BLaER1 (cell line): ENCODE data around the gene SKAP1.
"Not testable (repeated sequence)": the region's sequence is repeated elsewhere in the genome, so short reads cannot be mapped to it uniquely, and the experiment has no call there.

Experiments
- H3K27ac ChIP-seq: shearing (Covaris generic); formaldehyde crosslinking; 2 replicates; pipeline ENCODE4 v1.8.1; 2022
- H3K27me3 ChIP-seq: shearing (Covaris generic); formaldehyde crosslinking; 2 replicates; pipeline ENCODE4 v1.8.1; 2022
- H3K36me3 ChIP-seq: shearing (Covaris generic); formaldehyde crosslinking; 2 replicates; pipeline ENCODE4 v1.8.1; 2022
- H3K4me1 ChIP-seq: shearing (Covaris generic); formaldehyde crosslinking; 2 replicates; pipeline ENCODE4 v1.8.1; 2022
- H3K4me2 ChIP-seq: shearing (Covaris generic); formaldehyde crosslinking; 2 replicates; pipeline ENCODE4 v1.8.1; 2022
- H3K4me3 ChIP-seq: shearing (Covaris generic); formaldehyde crosslinking; 2 replicates; pipeline ENCODE4 v1.8.1; 2022
- H3K9ac ChIP-seq: shearing (Covaris generic); formaldehyde crosslinking; 2 replicates; pipeline ENCODE4 v1.8.1; 2022
- H3K9me3 ChIP-seq: shearing (Covaris generic); formaldehyde crosslinking; 2 replicates; pipeline ENCODE4 v1.8.1; 2022
- H4K20me1 ChIP-seq: shearing (Covaris generic); formaldehyde crosslinking; 2 replicates; pipeline ENCODE4 v1.8.1; 2022
- Cebpa-rat ChIP-seq: shearing (Covaris generic); IDR thresholded peaks from 2 replicates; pipeline ENCODE4 v1.8.1; 2022

Gene SKAP1

GRCh38 chr17:48187872-48188608, 242.0 kb downstream of the SKAP1 start:
- Histone ChIP-seq H3K36me3 (no peaks in the 10 kb centered on the region), H3K4me1 (peaks cover 5% of the 10 kb centered on the region; the same call in 1 of the 2 replicates), H3K9ac (no peak overlapping the region), H3K4me3 (no peak overlapping the region), H3K4me2 (no peak overlapping the region), H3K9me3 (no peaks in the 10 kb centered on the region), H4K20me1 (no peaks in the 10 kb centered on the region), H3K27ac (no peak overlapping the region), H3K27me3 (no peaks in the 10 kb centered on the region)
- TF ChIP-seq Cebpa-rat = no peak

GRCh38 chr17:48186317-48186716, 243.7 kb downstream of the SKAP1 start:
- not testable (repeated sequence) for H4K20me1 ChIP-seq, H3K4me3 ChIP-seq, H3K36me3 ChIP-seq, H3K4me2 ChIP-seq, H3K27ac ChIP-seq, H3K27me3 ChIP-seq, H3K9ac ChIP-seq, H3K4me1 ChIP-seq, H3K9me3 ChIP-seq

GRCh38 chr17:48184721-48185120, 245.3 kb downstream of the SKAP1 start:
- Histone ChIP-seq H3K27ac (no peak overlapping the region), H3K27me3 (no peaks in the 10 kb centered on the region), H4K20me1 (no peaks in the 10 kb centered on the region), H3K4me1 (peaks cover 5% of the 10 kb centered on the region; the same call in 1 of the 2 replicates), H3K9ac (no peak overlapping the region), H3K4me3 (no peak overlapping the region), H3K36me3 (no peaks in the 10 kb centered on the region), H3K9me3 (no peaks in the 10 kb centered on the region), H3K4me2 (no peak overlapping the region)
- TF ChIP-seq Cebpa-rat = no peak

- H3K27ac ChIP-seq = no peak overlapping the region
- no peaks in the 10 kb centered on the region for H3K9me3 ChIP-seq
- TF ChIP-seq Cebpa-rat = no peak
- no peaks in the 10 kb centered on the region for H3K27me3 ChIP-seq
- peaks cover 5% of the 10 kb centered on the region; the same call in 1 of the 2 replicates for H3K4me1 ChIP-seq
- no peak overlapping the region for H3K4me2 ChIP-seq
- H3K4me3 ChIP-seq = no peak overlapping the region
- no peaks in the 10 kb centered on the region for H3K36me3 ChIP-seq
- H4K20me1 ChIP-seq = no peaks in the 10 kb centered on the region
- H3K9ac ChIP-seq = no peak overlapping the region
These were observed 248.4 kb downstream of the SKAP1 start for GRCh38 chr17:48181653-48182052.

- TF ChIP-seq Cebpa-rat = no peak
- Histone ChIP-seq H3K27me3 (no peaks in the 10 kb centered on the region), H3K36me3 (no peaks in the 10 kb centered on the region), H3K9ac (no peak overlapping the region), H4K20me1 (no peaks in the 10 kb centered on the region), H3K4me2 (no peak overlapping the region), H3K4me3 (no peak overlapping the region), H3K27ac (no peak overlapping the region), H3K9me3 (no peaks in the 10 kb centered on the region), H3K4me1 (peaks cover 5% of the 10 kb centered on the region; the same call in 1 of the 2 replicates)
These were observed 249.0 kb downstream of the SKAP1 start for GRCh38 chr17:48180842-48181629.

GRCh38 chr17:48179071-48179945, 250.7 kb downstream of the SKAP1 start:
- peaks cover 6% of the 10 kb centered on the region for H3K4me1 ChIP-seq
- H3K9me3 ChIP-seq = no peaks in the 10 kb centered on the region
- H3K27ac ChIP-seq = no peak overlapping the region
- H3K36me3 ChIP-seq = no peaks in the 10 kb centered on the region
- no peak overlapping the region for H3K9ac ChIP-seq
- H3K4me3 ChIP-seq = no peak overlapping the region
- no peak for TF ChIP-seq Cebpa-rat
- H3K4me2 ChIP-seq = no peak overlapping the region
- no peaks in the 10 kb centered on the region for H3K27me3 ChIP-seq
- no peaks in the 10 kb centered on the region for H4K20me1 ChIP-seq

- Histone ChIP-seq H3K9ac (no peak overlapping the region), H3K4me2 (no peak overlapping the region), H3K27ac (no peak overlapping the region), H3K36me3 (no peaks in the 10 kb centered on the region), H3K27me3 (no peaks in the 10 kb centered on the region), H3K4me1 (peaks cover 15% of the 10 kb centered on the region), H3K9me3 (no peaks in the 10 kb centered on the region), H4K20me1 (no peaks in the 10 kb centered on the region), H3K4me3 (no peak overlapping the region)
- TF ChIP-seq Cebpa-rat = no peak
These were observed 251.7 kb downstream of the SKAP1 start for GRCh38 chr17:48178317-48178716.

GRCh38 chr17:48177816-48178215, 252.2 kb downstream of the SKAP1 start:
- H3K9ac ChIP-seq = no peak overlapping the region
- H3K27me3 ChIP-seq = no peaks in the 10 kb centered on the region
- TF ChIP-seq Cebpa-rat = no peak
- no peaks in the 10 kb centered on the region for H3K36me3 ChIP-seq
- no peak overlapping the region for H3K4me3 ChIP-seq
- H3K4me2 ChIP-seq = no peak overlapping the region
- H3K27ac ChIP-seq = no peak overlapping the region
- H4K20me1 ChIP-seq = no peaks in the 10 kb centered on the region
- no peaks in the 10 kb centered on the region for H3K9me3 ChIP-seq
- H3K4me1 ChIP-seq = peaks cover 20% of the 10 kb centered on the region

GRCh38 chr17:48176471-48176855, 253.6 kb downstream of the SKAP1 start:
- no peak overlapping the region for H3K9ac ChIP-seq
- H3K4me1 ChIP-seq = peaks cover 29% of the 10 kb centered on the region
- no peak overlapping the region for H3K27ac ChIP-seq
- no peaks in the 10 kb centered on the region for H3K27me3 ChIP-seq
- H3K4me2 ChIP-seq = no peak overlapping the region
- no peaks in the 10 kb centered on the region for H3K36me3 ChIP-seq
- no peak for TF ChIP-seq Cebpa-rat
- no peaks in the 10 kb centered on the region for H4K20me1 ChIP-seq
- no peaks in the 10 kb centered on the region for H3K9me3 ChIP-seq
- H3K4me3 ChIP-seq = no peak overlapping the region
